Ovary (tissue), 9 donors: ENCODE data around the gene STAC. TPM values are rescaled to one million over a fixed set of nuclear protein-coding genes. Genes with fewer than 3 reads are reported as not detected.
"Not testable (repeated sequence)": the region's sequence is repeated elsewhere in the genome, so short reads cannot be mapped to it uniquely, and the experiment has no call there.

Source experiments
- DNase-seq, 5 donors: peaks; one replicate each; pipeline ENCODE4 v3.0.0-alpha.2; 2019 to 2020
- H3K27ac ChIP-seq, 2 donors: fragments of 200-600 bp; one replicate each; pipeline versions ENCODE4 v1.5.1 to v1.8.0; 2019 to 2022
- H3K27me3 ChIP-seq: fragments of 200-600 bp; one replicate; pipeline ENCODE4 v1.8.0; 2022
- H3K36me3 ChIP-seq: fragments of 200-600 bp; sonication (generic); one replicate; pipeline ENCODE4 v1.5.1; 2019
- H3K4me1 ChIP-seq: one replicate; pipeline ENCODE4 v1.8.1; 2013; ENCODE audit warnings: mild to moderate bottlenecking, moderate library complexity; ENCODE audit not compliant: insufficient read depth
- H3K4me3 ChIP-seq: fragments of 200-600 bp; sonication (generic); one replicate; pipeline ENCODE4 v1.5.1; 2017
- H3K9me3 ChIP-seq, 2 donors: fragments of 200-600 bp in 1 of 2; sonication (generic) in 1 of 2; one replicate each; pipeline versions ENCODE4 v1.5.1 to v1.8.1; 2013 to 2019; ENCODE audit warnings: mild to moderate bottlenecking in 1 of 2, moderate library complexity in 1 of 2
- EP300 ChIP-seq: sonication (generic); formaldehyde crosslinking; IDR thresholded peaks from one replicate; pipeline ENCODE4 v1.6.1; 2017; ENCODE audit warnings: antibody characterized with exemption
- POLR2A ChIP-seq: fragments of 450-650 bp; IDR thresholded peaks from one replicate; pipeline ENCODE4 v1.6.1; 2017; ENCODE audit warnings: antibody characterized with exemption, mild to moderate bottlenecking, moderate library complexity
- WGBS, 3 donors: extraction: QIAGEN DNeasy Blood & Tissue Kit in 1 of 3; methylation state at CpG; one replicate each; pipeline versions ENCODE4 v1.1.5 to v1.1.7; 2013 to 2017; 5-methylcytosine and 5-hydroxymethylcytosine counted together
- intact Hi-C, 4 donors: fragments of 100-400 bp; cut with DNase I; formaldehyde crosslinking; loops; one replicate each; pipeline versions ENCODE4 v1.11.0 to v1.15.1; 2022 to 2023
- polyA plus RNA-seq, 2 donors: library from polyadenylated mRNA; stranded (reverse); fragments of 200-250 nt in 1 of 2; fragments of 350-450 nt in 1 of 2; fragmentation: Illumina TruSeq in 1 of 2; extraction: RNeasy Lipid Tissue Mini Kit (QIAGEN cat#74804) in 1 of 2; gene quantifications; one replicate each; pipeline ENCODE4 v1.2.3, GENCODE V29; 2013 to 2014
- total RNA-seq, 7 donors: library from RNA; depleted of rRNA in 2 of 7; stranded (reverse); fragments of >200 nt in 2 of 7; fragmentation: NEBNext Ultra II Directional in 3 of 7; extraction: Animal tissue kit (Norgen Biotek cat#: 25700) in 3 of 7; gene quantifications; one replicate each; pipeline versions ENCODE4 v1.1.0 to v1.2.4, GENCODE V29; 2016 to 2023
- TF ChIP-seq, protein P1 (sequence below), 3 donors: fragments of 450-650 bp in 2 of 3; fragments of 200-600 bp in 1 of 3; IDR thresholded peaks; one replicate each; pipeline versions ENCODE4 v1.5.1 to v1.8.0; 2016 to 2022; ENCODE audit warnings: antibody characterized with exemption in 3 of 3, mild to moderate bottlenecking in 1 of 3
- donor health status: DM: no; HTN: no; CAD: no; lungs with moderate emphysema.
- donor health status: DM: no; HTN: no; CAD: no.
- donor health status: Bipolar disorder and iron deficiency.
- donor health status: DM: yes; HTN: yes; CAD: no.
- donor health status: DM: no; HTN: no; CAD: no.
- donor health status: DM: yes; HTN: yes; CAD: no.

Gene STAC
- total and polyA plus RNA-seq, 9 donors, result 0.58 to 8.4 (median 1.2) TPM

DNA sequence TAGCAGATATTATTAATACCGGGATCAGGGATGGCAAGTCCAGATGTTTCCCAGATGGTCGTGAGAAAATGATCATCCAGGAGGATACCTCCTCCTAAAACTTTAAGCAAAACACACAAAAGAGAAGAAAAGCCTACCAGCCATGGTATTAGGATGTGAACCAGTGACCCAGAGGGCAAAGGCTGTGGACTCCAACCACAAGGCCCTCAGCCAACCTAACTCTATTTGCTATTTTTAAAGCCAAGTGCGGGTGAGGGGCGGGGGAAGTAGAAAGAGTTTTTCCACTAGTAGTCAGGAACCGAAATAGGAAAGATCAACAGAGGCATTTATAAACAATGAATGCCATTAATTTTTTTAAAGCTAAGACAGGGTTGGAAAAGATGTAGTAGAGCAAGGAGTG lies 77.4 kb downstream of the STAC start:
- Histone ChIP-seq H3K36me3 (no peaks in the 10 kb centered on the region), H3K9me3 (no peaks in the 10 kb centered on the region), H3K27me3 (no peaks in the 10 kb centered on the region), H3K4me3 (no peak overlapping the region), H3K4me1 (no peaks in the 10 kb centered on the region), H3K27ac (no peak overlapping the region)
- no peak for DNase-seq
- TF ChIP-seq POLR2A (no peak), EP300 (no peak)
- TF ChIP-seq, protein P1, sequence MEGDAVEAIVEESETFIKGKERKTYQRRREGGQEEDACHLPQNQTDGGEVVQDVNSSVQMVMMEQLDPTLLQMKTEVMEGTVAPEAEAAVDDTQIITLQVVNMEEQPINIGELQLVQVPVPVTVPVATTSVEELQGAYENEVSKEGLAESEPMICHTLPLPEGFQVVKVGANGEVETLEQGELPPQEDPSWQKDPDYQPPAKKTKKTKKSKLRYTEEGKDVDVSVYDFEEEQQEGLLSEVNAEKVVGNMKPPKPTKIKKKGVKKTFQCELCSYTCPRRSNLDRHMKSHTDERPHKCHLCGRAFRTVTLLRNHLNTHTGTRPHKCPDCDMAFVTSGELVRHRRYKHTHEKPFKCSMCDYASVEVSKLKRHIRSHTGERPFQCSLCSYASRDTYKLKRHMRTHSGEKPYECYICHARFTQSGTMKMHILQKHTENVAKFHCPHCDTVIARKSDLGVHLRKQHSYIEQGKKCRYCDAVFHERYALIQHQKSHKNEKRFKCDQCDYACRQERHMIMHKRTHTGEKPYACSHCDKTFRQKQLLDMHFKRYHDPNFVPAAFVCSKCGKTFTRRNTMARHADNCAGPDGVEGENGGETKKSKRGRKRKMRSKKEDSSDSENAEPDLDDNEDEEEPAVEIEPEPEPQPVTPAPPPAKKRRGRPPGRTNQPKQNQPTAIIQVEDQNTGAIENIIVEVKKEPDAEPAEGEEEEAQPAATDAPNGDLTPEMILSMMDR (IDR thresholded peaks at IDR 0.05), result no peak
- intact Hi-C loops, result no loop called here
- 12 to 44% (median 25%) methylated on average over 5 of the region's 5 CpGs for WGBS, 3 donors

DNA sequence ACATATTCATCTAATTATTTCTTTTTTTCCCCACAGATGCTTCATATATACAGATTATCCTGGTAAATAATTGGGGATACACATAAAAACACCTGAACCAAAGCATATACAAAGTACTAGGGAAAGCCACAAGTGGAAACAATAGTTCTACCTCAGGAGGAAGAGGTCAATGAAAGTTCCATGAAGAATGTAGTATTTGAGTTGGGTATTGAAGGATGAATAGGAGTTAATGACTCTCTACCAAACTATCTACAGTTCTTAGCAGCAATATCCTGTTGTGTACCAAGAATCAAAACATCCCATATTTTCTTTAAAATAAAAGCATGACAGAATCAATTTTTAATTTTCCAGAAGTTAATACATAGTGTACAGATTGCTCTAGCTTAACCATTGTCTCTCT lies 78.9 kb downstream of the STAC start:
- Histone ChIP-seq H3K4me1 (no peaks in the 10 kb centered on the region), H3K36me3 (no peaks in the 10 kb centered on the region), H3K4me3 (no peak overlapping the region), H3K9me3 (no peaks in the 10 kb centered on the region), H3K27me3 (no peaks in the 10 kb centered on the region), H3K27ac (no peak overlapping the region)
- TF ChIP-seq, protein P1 (IDR thresholded peaks at IDR 0.05), result no peak
- TF ChIP-seq EP300 (no peak), POLR2A (no peak)
- intact Hi-C loops, result no loop called here
- DNase-seq, result no peak

DNA sequence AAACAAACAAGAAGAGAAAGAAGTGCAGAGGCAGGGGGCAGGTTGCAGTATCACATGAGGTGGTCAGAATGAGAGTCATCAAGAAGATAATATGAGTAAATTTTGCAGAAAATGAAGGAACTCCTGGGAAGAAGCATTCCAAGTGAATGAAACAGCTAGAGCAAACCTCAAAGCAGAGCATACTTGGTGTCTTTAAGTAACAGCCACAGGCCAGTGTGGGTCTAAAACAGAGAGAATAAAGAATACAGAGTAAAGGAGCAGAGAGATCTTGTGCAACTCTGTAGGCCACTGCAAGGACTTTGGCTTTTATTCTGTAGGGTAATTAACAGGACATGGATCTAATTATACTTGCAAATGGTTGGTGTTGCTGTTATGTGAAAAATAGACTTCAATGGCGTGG lies 81.3 kb downstream of the STAC start:
- H3K27me3 ChIP-seq, result no peaks in the 10 kb centered on the region
- TF ChIP-seq EP300 (no peak), POLR2A (no peak)
- TF ChIP-seq, protein P1 (IDR thresholded peaks at IDR 0.05), result no peak
- no peak overlapping the region for H3K4me3 ChIP-seq
- H3K4me1 ChIP-seq, result no peaks in the 10 kb centered on the region
- no peaks in the 10 kb centered on the region for H3K9me3 ChIP-seq
- 34 to 94% (median 88%) methylated on average over 1 of the region's 1 CpG for WGBS, 3 donors
- intact Hi-C loops, result no loop called here
- H3K27ac ChIP-seq, result no peak overlapping the region
- no peak for DNase-seq
- no peaks in the 10 kb centered on the region for H3K36me3 ChIP-seq

DNA sequence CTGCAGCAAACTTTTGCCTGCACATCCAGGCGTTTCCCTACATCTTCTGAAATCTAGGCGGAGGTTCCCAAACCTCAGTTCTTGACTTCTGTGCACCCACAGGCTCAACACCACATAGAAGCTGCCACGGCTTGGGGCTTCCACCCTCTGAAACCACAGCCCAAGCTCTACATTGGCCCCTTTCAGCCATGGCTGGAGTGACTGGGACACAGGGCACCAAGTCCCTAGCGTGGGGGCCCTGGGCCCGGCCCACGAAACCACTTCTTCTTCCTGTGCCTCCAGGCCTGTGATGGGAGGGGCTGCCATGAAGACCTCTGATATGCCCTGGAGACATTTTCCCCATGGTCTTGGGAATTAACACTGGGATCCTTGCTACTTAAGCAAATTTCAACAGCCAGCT lies 91.7 kb downstream of the STAC start:
- H3K4me1 ChIP-seq, intact Hi-C loops, DNase-seq, H3K4me3 ChIP-seq, H3K9me3 ChIP-seq, H3K27ac ChIP-seq, H3K27me3 ChIP-seq, H3K36me3 ChIP-seq: not testable (repeated sequence)
- 86 to 90% (median 87%) methylated on average over 6 of the region's 6 CpGs for WGBS, 3 donors

DNA sequence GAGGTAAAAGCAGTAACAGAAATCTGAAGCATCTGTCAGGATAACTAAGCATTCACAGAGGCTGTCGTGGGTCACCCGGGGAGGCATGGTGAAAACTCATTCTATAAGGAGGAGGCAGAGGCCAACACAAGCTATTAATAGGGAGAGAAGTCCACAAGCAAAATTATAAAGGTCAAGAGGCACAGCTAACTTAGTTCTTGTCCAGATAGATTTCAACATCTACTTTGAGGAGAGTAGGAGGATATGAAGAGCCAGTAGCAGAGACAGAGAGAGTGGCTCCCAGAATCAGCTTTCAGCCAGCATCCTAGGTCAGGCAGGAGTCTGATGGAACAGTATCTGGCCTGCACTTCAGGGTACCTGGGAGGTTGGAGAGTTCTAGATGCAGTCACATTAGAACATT lies 95.3 kb downstream of the STAC start:
- intact Hi-C loops, result no loop called here
- WGBS, 3 donors, result 55 to 71% (median 67%) methylated on average over 2 of the region's 2 CpGs

More for the DNA sequence above, 95.3 kb downstream of the STAC start:
- no peaks in the 10 kb centered on the region for H3K9me3 ChIP-seq
- no peaks in the 10 kb centered on the region for H3K36me3 ChIP-seq
- no peaks in the 10 kb centered on the region for H3K27me3 ChIP-seq
- no peak overlapping the region for H3K4me3 ChIP-seq
- H3K4me1 ChIP-seq, result no peaks in the 10 kb centered on the region
- no peak for DNase-seq
- no peak overlapping the region for H3K27ac ChIP-seq
- TF ChIP-seq EP300, result no peak
- TF ChIP-seq, protein P1 (IDR thresholded peaks at IDR 0.05), result no peak
- TF ChIP-seq POLR2A, result no peak
